A549 (cell line): ENCODE results near the gene CHD9. TPM values are rescaled to one million over a fixed set of nuclear protein-coding genes. Genes with fewer than 3 reads are reported as not detected.

Experiments used
- ATAC-seq, 2 experiments: fragments of 200-7000 bp in 1 of 2; fragments of >200 bp in 1 of 2; cut with Nextera tagmentation in 1 of 2; cut with Tn5 transposase in 1 of 2; 3 replicates each; pipeline versions ENCODE4 v1.8.0 to v1.9.1; 2018 to 2020; ENCODE audit warnings: mild to moderate bottlenecking in 1 of 2, moderate library complexity in 1 of 2
- CTCF ChIA-PET: fragments of 300-600 bp; sonication (Branson Sonifier 250); formaldehyde crosslinking; extraction: SDS; loops from one replicate; lab custom pipeline; 2021; ENCODE audit warnings: antibody characterized with exemption, inconsistent platforms; lab: Yijun Ruan, JAX
- POLR2A ChIA-PET: fragments of 350-600 bp; formaldehyde crosslinking; extraction: SDS; loops from one replicate; lab custom pipeline; 2021; ENCODE audit warnings: antibody characterized with exemption, inconsistent platforms; lab: Yijun Ruan, JAX
- DNase-seq, 2 experiments: peaks; one replicate each; pipeline versions ENCODE4 v3.0.0 to v3.0.0-alpha.2; 2011 to 2016; ENCODE audit warnings: low read depth in 1 of 2, low spot score in 1 of 2
- FAIRE-seq: peaks from 2 replicates; lab custom pipeline; 2011; peaks lifted over from hg19 to GRCh38; lab: Jason Lieb, UNC
- H3K27ac ChIP-seq, 2 experiments: fragments of >200 bp; sonication (Bioruptor Twin); formaldehyde crosslinking; 3 replicates each; pipeline ENCODE4 v1.5.1; 2016 to 2017
- H3K4me1 ChIP-seq: fragments of >200 bp; sonication (Bioruptor Twin); formaldehyde crosslinking; 3 replicates; pipeline ENCODE4 v1.6.1; 2016
- H3K4me2 ChIP-seq: fragments of >200 bp; sonication (Bioruptor Twin); formaldehyde crosslinking; 3 replicates; pipeline ENCODE4 v1.6.1; 2016
- H3K4me3 ChIP-seq: fragments of >200 bp; sonication (Bioruptor Twin); formaldehyde crosslinking; 3 replicates; pipeline ENCODE4 v1.5.1; 2016
- H3K9me3 ChIP-seq: fragments of >200 bp; sonication (Bioruptor Twin); formaldehyde crosslinking; 3 replicates; pipeline ENCODE4 v1.6.1; 2016
- ESRRA ChIP-seq: fragments of 150-350 bp; IDR thresholded peaks from 2 replicates; pipeline ENCODE4 v1.6.1; 2014; ENCODE audit warnings: mild to moderate bottlenecking, low read length, borderline replicate concordance
- GATA3 ChIP-seq: IDR thresholded peaks from 2 replicates; pipeline ENCODE4 v1.6.1; 2012; ENCODE audit warnings: borderline replicate concordance
- HES2 ChIP-seq: fragments of >200 bp; sonication (Bioruptor Twin); formaldehyde crosslinking; IDR thresholded peaks from 2 replicates; pipeline ENCODE4 v1.6.1; 2016
- KDM1A ChIP-seq: fragments of 200-600 bp; sonication (generic); IDR thresholded peaks from 2 replicates; pipeline ENCODE4 v1.6.1; 2016; ENCODE audit warnings: low read depth, mild to moderate bottlenecking
- SMC3 ChIP-seq: fragments of >200 bp; sonication (Bioruptor Twin); formaldehyde crosslinking; IDR thresholded peaks from 3 replicates; pipeline ENCODE4 v1.6.1; 2018; ENCODE audit warnings: inconsistent platforms
- ZFP36 ChIP-seq: fragments of 450-650 bp; IDR thresholded peaks from 2 replicates; pipeline ENCODE4 v1.6.1; 2014; ENCODE audit warnings: borderline replicate concordance; ENCODE audit not compliant: partially characterized antibody
- ZNF302 ChIP-seq: fragments of 250-450 bp; sonication (Bioruptor Pico); IDR thresholded peaks from 2 replicates; pipeline ENCODE4 v1.9.0; 2021; ENCODE audit warnings: inconsistent platforms, mild to moderate bottlenecking, moderate library complexity
- WGBS: methylation state at CpG from one replicate; pipeline ENCODE4 v1.1.6; 2017; ENCODE audit errors: missing lambda C conversion rate; 5-methylcytosine and 5-hydroxymethylcytosine counted together
- polyA plus RNA-seq, 4 experiments: library from polyadenylated mRNA; depleted of rRNA in 3 of 4; stranded (reverse); fragments of >200 nt; fragmentation: RNase III in 1 of 4; extraction: RNeasy Plus Mini Kit Qiagen cat#74134 plus additional on column Dnase treatment in 1 of 4; gene quantifications; 2 replicates in 3 of 4; 3 replicates in 1 of 4; pipeline ENCODE4 v1.2.3, GENCODE V29; 2011 to 2017
- small RNA-seq, 6 experiments: library from RNA; depleted of rRNA; stranded (forward); fragments of <200 nt; gene quantifications; one replicate each; pipeline ENCODE3, GENCODE V24; 2012
- TF ChIP-seq, protein P1 (sequence below): fragments of 450-650 bp; IDR thresholded peaks from 2 replicates; pipeline ENCODE4 v1.6.1; 2014; ENCODE audit warnings: antibody characterized with exemption

CHD9 gene
- polyA plus RNA-seq, 2 of the 4 experiments (the other 2 are of a cell fraction) = 17.8 to 51.6 TPM

GRCh38 chr16:53374800-53375199 is 320.0 kb downstream of the CHD9 start:
- 84% methylated on average over 5 of the region's 5 CpGs for WGBS
- ATAC-seq (no peak), FAIRE-seq (no peak), DNase-seq (no peak)
- POLR2A ChIA-PET = no interaction called here
- CTCF ChIA-PET = interaction anchor here (0.7 to 1.1 kb wide), 2 partner anchors 19 to 84 kb away, joined by 3 read pairs; no protein-coding TSS in a partner anchor
- TF ChIP-seq KDM1A (no peak), ZNF302 (CRISPR knock-in tag) (no peak), ZFP36 (no peak)
- peaks cover 4% of the 10 kb centered on the region; the same call in 2 of the 3 replicates for H3K4me1 ChIP-seq
- H3K27ac ChIP-seq = no peak overlapping the region
- no peaks in the 10 kb centered on the region for H3K9me3 ChIP-seq
- no peak overlapping the region for H3K4me3 ChIP-seq
- no peak overlapping the region for H3K4me2 ChIP-seq

- no peak for DNase-seq
- Histone ChIP-seq H3K4me2 (no peak overlapping the region), H3K4me3 (no peak overlapping the region), H3K9me3 (no peaks in the 10 kb centered on the region), H3K4me1 (no peaks in the 10 kb centered on the region; the same call in 2 of the 3 replicates), H3K27ac (no peak overlapping the region)
- ChIA-PET CTCF (no interaction called here), POLR2A (no interaction called here)
- no peak for ATAC-seq
- WGBS = 35% methylated on average over 5 of the region's 5 CpGs
- TF ChIP-seq ESRRA (no peak), GATA3 (no peak), HES2 (no peak), SMC3 (no peak)
- TF ChIP-seq, protein P1, sequence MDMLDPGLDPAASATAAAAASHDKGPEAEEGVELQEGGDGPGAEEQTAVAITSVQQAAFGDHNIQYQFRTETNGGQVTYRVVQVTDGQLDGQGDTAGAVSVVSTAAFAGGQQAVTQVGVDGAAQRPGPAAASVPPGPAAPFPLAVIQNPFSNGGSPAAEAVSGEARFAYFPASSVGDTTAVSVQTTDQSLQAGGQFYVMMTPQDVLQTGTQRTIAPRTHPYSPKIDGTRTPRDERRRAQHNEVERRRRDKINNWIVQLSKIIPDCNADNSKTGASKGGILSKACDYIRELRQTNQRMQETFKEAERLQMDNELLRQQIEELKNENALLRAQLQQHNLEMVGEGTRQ = no peak
- FAIRE-seq = no peak
These were observed 323.3 kb downstream of the CHD9 start for GRCh38 chr16:53378138-53378537.

Small RNAs within 50 kb of the gene (small RNA-seq; reads per million reads assigned to genes)
- gene RF01210 = 0 to 0.29 (median 0) reads per million in 6 experiments
- gene RNA5SP427 = 0 reads per million in 6 experiments

Other genes starting within 250 kb of the CHD9 start
- gene CHD9NB, start 2.1 kb upstream of the CHD9 start, polyA plus RNA-seq (2011; rRNA removed) = 2.0 and 2.6 TPM in 2 replicates
- 2.8 to 3.4 TPM (median 3.0 TPM) in 3 replicates for gene CHD9NB, start 2.1 kb upstream of the CHD9 start, polyA plus RNA-seq (2017; fragmentation: RNase III; extraction: RNeasy Plus Mini Kit Qiagen cat#74134 plus additional on column Dnase treatment)